ENCODE data around the gene ARAP1.

Gene ARAP1

DNA sequence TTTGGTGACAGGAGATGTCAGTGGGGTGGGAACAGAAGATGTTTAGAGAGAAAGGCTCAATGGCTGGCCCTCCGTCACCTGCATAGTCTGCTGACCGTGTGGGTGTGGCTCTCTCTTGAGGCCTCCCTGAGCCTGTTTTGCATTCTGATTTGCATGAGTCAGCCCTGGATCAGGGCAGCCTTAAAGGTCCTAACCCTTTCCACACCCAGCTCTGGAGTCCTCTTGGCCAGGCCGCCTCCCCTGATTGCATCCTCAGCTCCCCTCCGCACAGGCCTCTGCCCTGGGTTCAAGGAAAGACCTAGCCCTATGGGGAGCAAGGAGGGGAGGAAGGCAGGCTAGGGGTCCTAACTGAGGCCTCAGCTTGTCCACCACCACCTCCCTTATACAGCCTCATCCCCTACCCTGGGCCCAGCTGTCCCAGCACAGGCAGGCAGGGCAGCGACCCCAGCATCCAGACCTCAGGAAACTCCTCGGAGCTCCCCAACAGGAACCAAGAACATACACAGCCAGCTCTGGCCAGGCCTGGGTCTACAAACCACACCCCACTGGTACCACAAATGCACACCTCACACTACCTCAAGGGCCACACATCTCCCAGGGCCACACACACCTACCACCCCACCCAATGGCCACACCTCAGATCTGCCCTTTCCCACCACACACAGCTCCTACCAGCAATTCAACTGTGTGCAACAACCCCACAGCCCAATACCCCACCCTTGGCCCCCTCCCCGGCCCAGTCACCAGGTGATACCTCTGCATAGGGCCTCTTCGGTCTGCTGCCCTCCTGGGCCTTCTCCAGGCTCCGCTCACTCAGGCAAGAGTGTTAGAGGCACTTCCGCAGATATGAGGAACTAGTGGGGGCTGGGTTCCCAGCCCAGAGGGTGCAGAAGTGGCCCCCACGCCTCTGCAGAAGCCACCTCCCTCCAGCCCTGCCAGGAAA lies 13.7 kb downstream of the ARAP1 start:
- Histone ChIP-seq H3K27ac (replicated peaks) (peak overlapping the region; percentile 82), H3K27me3 (ENCODE audit: insufficient read depth, poor library complexity, severe bottlenecking) (no peaks in the 10 kb centered on the region), H3K4me3 (replicated peaks; ENCODE audit: insufficient read depth, low read length) (peak overlapping the region; percentile 52)
- TF ChIP-seq CTCF (IDR thresholded peaks at IDR 0.05; ENCODE audit: insufficient read depth, low read length) (no peak), POLR2AphosphoS5 (IDR thresholded peaks at IDR 0.05; ENCODE audit: low read depth) (peak; percentile 52; the same call in 1 of the 2 replicates), SPI1 (IDR thresholded peaks at IDR 0.05; ENCODE audit: borderline replicate concordance, low read depth) (peak; percentile 89)
- TF ChIP-seq, protein P1, sequence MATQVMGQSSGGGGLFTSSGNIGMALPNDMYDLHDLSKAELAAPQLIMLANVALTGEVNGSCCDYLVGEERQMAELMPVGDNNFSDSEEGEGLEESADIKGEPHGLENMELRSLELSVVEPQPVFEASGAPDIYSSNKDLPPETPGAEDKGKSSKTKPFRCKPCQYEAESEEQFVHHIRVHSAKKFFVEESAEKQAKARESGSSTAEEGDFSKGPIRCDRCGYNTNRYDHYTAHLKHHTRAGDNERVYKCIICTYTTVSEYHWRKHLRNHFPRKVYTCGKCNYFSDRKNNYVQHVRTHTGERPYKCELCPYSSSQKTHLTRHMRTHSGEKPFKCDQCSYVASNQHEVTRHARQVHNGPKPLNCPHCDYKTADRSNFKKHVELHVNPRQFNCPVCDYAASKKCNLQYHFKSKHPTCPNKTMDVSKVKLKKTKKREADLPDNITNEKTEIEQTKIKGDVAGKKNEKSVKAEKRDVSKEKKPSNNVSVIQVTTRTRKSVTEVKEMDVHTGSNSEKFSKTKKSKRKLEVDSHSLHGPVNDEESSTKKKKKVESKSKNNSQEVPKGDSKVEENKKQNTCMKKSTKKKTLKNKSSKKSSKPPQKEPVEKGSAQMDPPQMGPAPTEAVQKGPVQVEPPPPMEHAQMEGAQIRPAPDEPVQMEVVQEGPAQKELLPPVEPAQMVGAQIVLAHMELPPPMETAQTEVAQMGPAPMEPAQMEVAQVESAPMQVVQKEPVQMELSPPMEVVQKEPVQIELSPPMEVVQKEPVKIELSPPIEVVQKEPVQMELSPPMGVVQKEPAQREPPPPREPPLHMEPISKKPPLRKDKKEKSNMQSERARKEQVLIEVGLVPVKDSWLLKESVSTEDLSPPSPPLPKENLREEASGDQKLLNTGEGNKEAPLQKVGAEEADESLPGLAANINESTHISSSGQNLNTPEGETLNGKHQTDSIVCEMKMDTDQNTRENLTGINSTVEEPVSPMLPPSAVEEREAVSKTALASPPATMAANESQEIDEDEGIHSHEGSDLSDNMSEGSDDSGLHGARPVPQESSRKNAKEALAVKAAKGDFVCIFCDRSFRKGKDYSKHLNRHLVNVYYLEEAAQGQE (IDR thresholded peaks at IDR 0.05; ENCODE audit: insufficient replicate concordance, low read depth) = no peak
- peak in 1 of 2 experiments; percentile 88 for DNase-seq (ENCODE audit: low read depth in 1 of 2, low spot score in 1 of 2)

DNA sequence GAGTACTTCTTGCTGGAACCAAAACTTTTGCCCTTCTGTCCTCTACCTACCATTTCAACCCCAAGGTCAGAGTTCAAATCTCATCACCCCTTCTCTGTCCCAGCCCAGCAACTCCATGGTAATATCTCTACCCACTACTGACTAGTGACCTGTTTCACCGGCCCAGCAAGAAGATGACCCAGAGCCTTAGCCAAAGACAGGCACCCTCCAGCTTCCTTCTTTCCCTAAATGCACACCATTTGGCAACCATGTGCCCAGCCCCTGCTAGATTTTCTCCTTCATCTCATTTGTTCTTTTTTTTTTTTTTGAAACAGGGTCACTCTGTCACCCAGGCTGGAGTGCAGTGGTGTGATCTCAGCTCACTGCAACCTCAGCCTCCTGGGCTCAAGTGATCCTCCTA lies 14.9 kb downstream of the ARAP1 start:
- TF ChIP-seq POLR2AphosphoS5 (IDR thresholded peaks at IDR 0.05; ENCODE audit: low read depth) (no peak), SPI1 (IDR thresholded peaks at IDR 0.05; ENCODE audit: borderline replicate concordance, low read depth) (no peak), GABPA (IDR thresholded peaks at IDR 0.05; ENCODE audit: low read depth) (no peak), CTCF (IDR thresholded peaks at IDR 0.05; ENCODE audit: insufficient read depth, low read length) (no peak)
- TF ChIP-seq, protein P1 (IDR thresholded peaks at IDR 0.05; ENCODE audit: insufficient replicate concordance, low read depth) = no peak
- Histone ChIP-seq H3K27ac (replicated peaks) (peak overlapping the region; percentile 82), H3K4me3 (replicated peaks; ENCODE audit: insufficient read depth, low read length) (peak overlapping the region; percentile 52), H3K27me3 (ENCODE audit: insufficient read depth, poor library complexity, severe bottlenecking) (no peaks in the 10 kb centered on the region)
- DNase-seq (ENCODE audit: low read depth in 1 of 2, low spot score in 1 of 2) = no peak

DNA sequence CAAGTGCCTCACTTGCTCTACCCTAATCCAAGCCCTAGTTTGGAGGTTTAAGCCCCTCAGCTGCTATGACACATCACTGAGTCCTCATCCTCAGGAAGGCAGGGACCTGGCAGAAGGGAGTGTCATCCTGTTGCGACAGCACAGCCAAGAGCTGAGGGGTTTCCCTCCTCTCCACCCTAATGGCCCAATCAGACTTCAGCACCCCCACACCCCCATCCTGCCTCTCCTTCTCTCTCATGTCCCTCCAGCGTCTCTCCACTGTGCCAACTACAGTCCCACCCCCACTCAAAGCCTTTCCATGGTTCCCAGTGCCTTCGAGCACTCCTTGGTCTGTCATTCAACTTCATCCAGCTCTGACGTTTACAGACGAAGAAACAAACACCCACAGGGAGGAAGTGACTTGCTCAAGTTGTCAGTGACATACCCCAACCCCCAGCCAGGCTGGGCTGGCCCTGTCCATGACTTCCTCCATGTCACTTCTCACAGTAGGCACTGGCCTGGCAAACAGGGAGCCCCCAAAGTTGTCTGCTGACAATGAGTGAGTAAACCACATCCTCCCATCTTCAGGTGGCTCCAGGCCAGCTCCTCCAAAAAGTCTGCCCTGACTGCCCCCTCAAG lies 15.6 kb downstream of the ARAP1 start:
- DNase-seq (ENCODE audit: low read depth in 1 of 2, low spot score in 1 of 2) = peak; percentile 83 to 95
- no peaks in the 10 kb centered on the region for H3K27me3 ChIP-seq (ENCODE audit: insufficient read depth, poor library complexity, severe bottlenecking)
- TF ChIP-seq, protein P1 (IDR thresholded peaks at IDR 0.05; ENCODE audit: insufficient replicate concordance, low read depth) = no peak
- TF ChIP-seq SPI1 (IDR thresholded peaks at IDR 0.05; ENCODE audit: borderline replicate concordance, low read depth) (peak; percentile 99), CTCF (IDR thresholded peaks at IDR 0.05; ENCODE audit: insufficient read depth, low read length) (no peak), GABPA (IDR thresholded peaks at IDR 0.05; ENCODE audit: low read depth) (peak; percentile 59), POLR2AphosphoS5 (IDR thresholded peaks at IDR 0.05; ENCODE audit: low read depth) (peak; percentile 50)
- H3K4me3 ChIP-seq (replicated peaks; ENCODE audit: insufficient read depth, low read length) = peak overlapping the region; percentile 52
- H3K27ac ChIP-seq (replicated peaks) = peak overlapping the region; percentile 82
